LoVo (cell line): ENCODE data around the gene STRA6.

Experiments
- DNase-seq: peaks from one replicate; pipeline ENCODE4 v3.0.0-alpha.2; 2016; ENCODE audit warnings: low spot score

STRA6 gene

GRCh38 chr15:74207652-74208440 is 5.3 kb upstream of the STRA6 start:
- no peak for DNase-seq

- no peak for DNase-seq
These were observed 4.3 kb upstream of the STRA6 start for GRCh38 chr15:74206801-74207281.

- no peak for DNase-seq
These were observed 3.0 kb upstream of the STRA6 start for GRCh38 chr15:74205582-74205947.

DNA sequence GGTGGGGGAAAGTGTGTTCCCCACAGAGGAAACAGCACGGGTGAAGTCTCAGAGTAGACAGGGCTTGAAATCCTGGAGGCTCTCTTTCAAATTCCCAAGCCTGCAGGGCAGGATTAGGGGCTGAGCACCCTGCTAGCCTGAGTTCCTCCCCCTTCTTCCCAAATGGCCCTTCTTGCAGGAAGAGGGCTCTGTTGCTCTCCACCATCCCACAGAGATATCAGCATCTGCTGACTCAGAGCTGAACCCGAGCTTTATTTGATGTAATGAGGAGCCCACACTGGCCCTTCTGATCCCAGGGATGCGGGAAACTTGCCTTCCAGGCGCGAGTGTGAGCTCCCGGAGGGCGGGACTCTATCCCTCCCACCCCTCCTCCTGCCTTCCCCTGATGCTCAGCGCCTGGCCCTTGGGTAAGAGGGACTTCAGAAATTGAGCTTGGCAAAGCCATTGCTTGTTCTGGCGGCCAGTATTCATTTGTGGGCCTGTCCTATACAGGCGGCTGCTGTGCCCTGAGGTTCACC is 1.4 kb upstream of the STRA6 start:
- no peak for DNase-seq

- DNase-seq = peak; percentile 61
These were observed 722 bp downstream of the STRA6 start for GRCh38 chr15:74201710-74202420.

GRCh38 chr15:74200871-74201419 is 1.6 kb downstream of the STRA6 start:
- no peak for DNase-seq

DNA sequence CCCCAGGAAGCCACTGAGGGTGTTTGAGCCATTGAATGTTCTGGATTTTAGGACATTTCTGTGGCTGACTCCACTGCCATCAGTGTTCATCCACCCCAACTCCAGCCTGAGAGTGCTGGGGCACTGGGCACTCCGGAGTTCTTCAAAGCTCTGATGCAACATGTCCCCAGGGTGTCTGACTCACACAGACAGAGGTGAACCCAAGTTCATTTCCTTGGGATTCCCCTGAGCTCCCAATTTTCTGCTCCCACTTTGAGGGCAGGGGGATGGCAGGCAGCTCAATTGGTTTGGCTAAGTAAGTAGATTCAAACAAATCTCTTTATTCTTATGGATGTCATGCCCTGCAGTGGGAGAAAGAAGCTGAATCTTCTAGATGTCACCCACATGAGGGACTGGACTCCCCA is 2.2 kb downstream of the STRA6 start:
- DNase-seq = peak; percentile 54

- DNase-seq = no peak
These were observed 3.3 kb downstream of the STRA6 start for GRCh38 chr15:74199297-74199652.

- no peak for DNase-seq
These were observed 5.2 kb downstream of the STRA6 start for GRCh38 chr15:74197176-74197965.

- peak; percentile 96 for DNase-seq
These were observed 6.4 kb downstream of the STRA6 start for GRCh38 chr15:74196175-74196574.

- no peak for DNase-seq
These were observed 7.7 kb downstream of the STRA6 start for GRCh38 chr15:74194572-74195559.

- no peak for DNase-seq
These were observed 8.7 kb downstream of the STRA6 start for GRCh38 chr15:74193905-74194304.

DNA sequence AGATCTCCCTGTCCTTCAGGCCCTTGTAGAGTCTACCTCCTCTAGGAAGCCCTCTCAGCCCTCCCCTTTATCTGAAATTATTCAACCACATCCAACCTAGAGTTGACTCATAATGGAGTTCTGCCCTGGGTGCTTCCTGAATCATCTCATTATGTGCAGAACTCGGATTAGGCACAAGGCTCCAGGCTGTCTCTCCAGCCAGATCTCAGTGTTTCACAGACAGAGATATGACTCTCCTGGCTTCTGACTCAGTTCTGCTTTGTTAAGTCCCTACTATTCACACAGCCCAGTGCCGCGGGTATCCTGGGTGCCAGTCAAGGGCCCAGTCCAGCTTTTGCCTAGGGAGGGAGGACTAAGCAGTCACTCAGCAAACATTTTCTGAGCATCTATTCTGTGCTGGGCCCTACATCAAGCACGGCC is 9.3 kb downstream of the STRA6 start:
- DNase-seq = peak; percentile 38

DNA sequence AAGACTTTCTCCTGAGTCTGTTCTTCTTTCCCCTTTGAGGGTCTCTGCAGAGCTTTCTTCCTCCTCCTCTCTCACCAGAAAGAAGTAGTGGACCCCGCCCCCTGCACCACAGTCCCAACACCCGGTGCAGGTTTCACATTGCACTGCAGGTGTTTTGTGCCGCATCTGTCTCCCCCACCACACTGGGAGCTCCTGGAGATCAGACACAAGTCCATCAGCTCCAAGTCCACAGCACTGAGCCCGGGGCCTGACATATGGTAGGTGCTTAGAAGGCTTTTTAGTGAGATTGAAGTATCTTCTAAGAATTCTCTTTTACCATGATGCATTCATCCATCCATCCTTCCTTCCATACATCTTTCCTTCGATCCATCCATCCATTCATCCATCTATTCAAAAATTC is 9.8 kb downstream of the STRA6 start:
- no peak for DNase-seq

DNA sequence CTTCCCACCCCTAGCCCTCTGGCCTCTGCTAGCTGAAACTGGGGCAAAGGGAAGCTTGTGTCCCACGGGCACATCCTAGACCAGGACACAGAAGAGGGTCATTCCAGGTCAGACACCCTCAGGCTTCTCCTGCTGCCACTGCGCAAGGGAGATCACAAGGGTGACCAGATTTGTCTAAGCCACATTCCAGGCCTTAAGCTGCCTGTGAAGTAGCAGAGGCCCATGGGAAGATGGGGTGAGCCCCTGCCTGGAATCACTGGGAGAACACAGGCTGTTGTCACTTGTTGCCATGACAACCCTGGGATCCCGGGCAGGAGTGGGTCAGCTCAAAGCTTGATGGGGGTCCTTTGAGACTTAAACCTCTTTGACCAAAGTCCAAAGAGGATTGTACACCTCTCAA is 10.8 kb downstream of the STRA6 start:
- DNase-seq = no peak

GRCh38 chr15:74188216-74188615 is 14.4 kb downstream of the STRA6 start:
- no peak for DNase-seq

GRCh38 chr15:74185710-74186348 is 16.8 kb downstream of the STRA6 start:
- DNase-seq = no peak

DNA sequence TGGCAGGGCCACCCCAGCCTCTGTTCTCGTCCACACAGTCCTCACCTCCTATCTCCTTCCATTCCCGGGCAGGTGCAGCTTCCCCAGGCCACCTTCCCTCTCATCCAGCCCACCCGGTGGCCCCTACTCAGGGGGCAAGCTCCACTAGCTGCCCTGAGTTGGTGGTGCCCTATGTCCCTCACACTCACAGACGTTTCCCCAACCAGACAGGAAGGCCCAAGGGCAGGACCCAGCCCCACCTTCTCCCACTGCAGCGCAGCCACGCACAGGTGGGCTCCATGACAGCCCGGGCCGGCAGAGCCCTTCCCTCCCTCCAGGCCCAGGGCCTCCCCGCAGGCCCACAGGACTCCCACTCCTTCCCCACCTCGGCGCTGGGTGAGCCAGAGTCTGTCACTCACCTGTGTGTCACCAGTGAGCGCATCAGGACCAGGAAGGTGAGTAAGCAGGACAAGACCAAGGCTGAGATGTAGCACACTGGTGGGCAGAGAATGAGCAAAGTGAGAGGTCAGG is 17.9 kb downstream of the STRA6 start:
- DNase-seq = no peak

DNA sequence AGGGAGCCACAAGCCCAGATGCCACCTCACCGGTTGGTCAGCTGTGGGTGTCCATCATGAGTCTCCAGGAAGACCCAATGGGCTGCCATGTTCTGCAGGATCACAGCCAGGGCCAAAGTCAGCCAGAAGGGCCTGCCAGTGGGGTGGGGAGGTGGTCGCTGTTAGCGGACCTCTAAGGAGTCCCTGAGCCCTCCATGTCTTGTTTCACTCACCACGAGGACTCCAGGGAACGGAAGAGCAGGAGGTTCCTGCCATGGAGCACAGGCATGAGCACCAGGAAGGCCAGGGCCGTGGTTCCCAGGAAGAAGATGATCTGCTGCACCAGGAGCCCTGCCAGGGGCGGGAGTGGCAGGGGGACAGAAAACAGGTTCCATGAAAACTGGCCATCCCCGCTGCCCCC is 20.5 kb downstream of the STRA6 start:
- DNase-seq = no peak

GRCh38 chr15:74180881-74181602 is 21.5 kb downstream of the STRA6 start:
- DNase-seq = no peak
